ENCODE data around the gene GALNT1.

The GALNT1 gene

GRCh38 chr18:35711227-35711626 lies 129.7 kb downstream of the GALNT1 start:
- peaks cover 3% of the 10 kb centered on the region for H3K4me1 Mint-ChIP-seq
- H3K36me3 Mint-ChIP-seq, result peaks cover 25% of the 10 kb centered on the region
- H3K9me3 Mint-ChIP-seq, result peaks cover 3% of the 10 kb centered on the region
- ATAC-seq (ENCODE audit: low read depth), result no peak
- DNase-seq (ENCODE audit: low spot score in 2 of 2), result no peak
- no peak overlapping the region for H3K4me3 Mint-ChIP-seq
- no peaks in the 10 kb centered on the region for H3K27me3 Mint-ChIP-seq
- H3K27ac Mint-ChIP-seq, result no peak overlapping the region

GRCh38 chr18:35713545-35713944 lies 132.0 kb downstream of the GALNT1 start:
- H3K27me3 Mint-ChIP-seq, result no peaks in the 10 kb centered on the region
- H3K4me3 Mint-ChIP-seq, result no peak overlapping the region
- DNase-seq (ENCODE audit: low spot score in 2 of 2) (no peak), ATAC-seq (ENCODE audit: low read depth) (no peak)
- H3K27ac Mint-ChIP-seq, result no peak overlapping the region
- peaks cover 25% of the 10 kb centered on the region for H3K36me3 Mint-ChIP-seq
- H3K9me3 Mint-ChIP-seq, result peaks cover 5% of the 10 kb centered on the region
- peaks cover 4% of the 10 kb centered on the region for H3K4me1 Mint-ChIP-seq

- DNase-seq (ENCODE audit: low spot score in 2 of 2) (no peak), ATAC-seq (ENCODE audit: low read depth) (no peak)
- Mint-ChIP-seq H3K4me3 (no peak overlapping the region), H3K27me3 (no peaks in the 10 kb centered on the region), H3K36me3 (peaks cover 20% of the 10 kb centered on the region), H3K27ac (no peak overlapping the region), H3K4me1 (peaks cover 4% of the 10 kb centered on the region), H3K9me3 (peaks cover 7% of the 10 kb centered on the region)
These were observed 133.0 kb downstream of the GALNT1 start for GRCh38 chr18:35714539-35714938.

- peaks cover 17% of the 10 kb centered on the region for H3K36me3 Mint-ChIP-seq
- no peaks in the 10 kb centered on the region for H3K27me3 Mint-ChIP-seq
- ATAC-seq (ENCODE audit: low read depth), result no peak
- no peak overlapping the region for H3K27ac Mint-ChIP-seq
- H3K4me1 Mint-ChIP-seq, result peaks cover 4% of the 10 kb centered on the region
- no peak for DNase-seq (ENCODE audit: low spot score in 2 of 2)
- no peak overlapping the region for H3K4me3 Mint-ChIP-seq
- H3K9me3 Mint-ChIP-seq, result peaks cover 7% of the 10 kb centered on the region
These were observed 133.6 kb downstream of the GALNT1 start for GRCh38 chr18:35715139-35715538.

- peaks cover 14% of the 10 kb centered on the region for H3K36me3 Mint-ChIP-seq
- H3K4me1 Mint-ChIP-seq, result peaks cover 4% of the 10 kb centered on the region
- H3K27ac Mint-ChIP-seq, result peak overlapping the region; percentile 31
- peaks cover 10% of the 10 kb centered on the region for H3K9me3 Mint-ChIP-seq
- DNase-seq (ENCODE audit: low spot score in 2 of 2) (no peak), ATAC-seq (ENCODE audit: low read depth) (no peak)
- peaks cover 3% of the 10 kb centered on the region for H3K27me3 Mint-ChIP-seq
- H3K4me3 Mint-ChIP-seq, result no peak overlapping the region
These were observed 134.8 kb downstream of the GALNT1 start for GRCh38 chr18:35716169-35716831.

GRCh38 chr18:35717182-35717581 lies 135.6 kb downstream of the GALNT1 start:
- Mint-ChIP-seq H3K9me3 (peaks cover 10% of the 10 kb centered on the region), H3K27me3 (peaks cover 3% of the 10 kb centered on the region), H3K4me3 (no peak overlapping the region), H3K27ac (no peak overlapping the region), H3K4me1 (peaks cover 4% of the 10 kb centered on the region), H3K36me3 (peaks cover 9% of the 10 kb centered on the region)
- DNase-seq (ENCODE audit: low spot score in 2 of 2) (no peak), ATAC-seq (ENCODE audit: low read depth) (peak; percentile 32)

GRCh38 chr18:35721431-35722081 lies 140.0 kb downstream of the GALNT1 start:
- peaks cover 12% of the 10 kb centered on the region for H3K27me3 Mint-ChIP-seq
- H3K4me3 Mint-ChIP-seq, result no peak overlapping the region
- H3K4me1 Mint-ChIP-seq, result no peaks in the 10 kb centered on the region
- no peak for ATAC-seq (ENCODE audit: low read depth)
- peaks cover 6% of the 10 kb centered on the region for H3K36me3 Mint-ChIP-seq
- no peak for DNase-seq (ENCODE audit: low spot score in 2 of 2)
- peaks cover 15% of the 10 kb centered on the region for H3K9me3 Mint-ChIP-seq
- no peak overlapping the region for H3K27ac Mint-ChIP-seq

- Mint-ChIP-seq H3K27ac (no peak overlapping the region), H3K4me3 (no peak overlapping the region), H3K4me1 (no peaks in the 10 kb centered on the region), H3K27me3 (peaks cover 8% of the 10 kb centered on the region), H3K36me3 (peaks cover 14% of the 10 kb centered on the region), H3K9me3 (peaks cover 15% of the 10 kb centered on the region)
- no peak for DNase-seq (ENCODE audit: low spot score in 2 of 2)
- no peak for ATAC-seq (ENCODE audit: low read depth)
These were observed 147.1 kb downstream of the GALNT1 start for GRCh38 chr18:35728676-35729075.

GRCh38 chr18:35729991-35730668 lies 148.6 kb downstream of the GALNT1 start:
- ATAC-seq (ENCODE audit: low read depth) (no peak), DNase-seq (ENCODE audit: low spot score in 2 of 2) (no peak)
- peaks cover 14% of the 10 kb centered on the region for H3K36me3 Mint-ChIP-seq
- H3K4me1 Mint-ChIP-seq, result no peaks in the 10 kb centered on the region
- peaks cover 15% of the 10 kb centered on the region for H3K9me3 Mint-ChIP-seq
- peaks cover 10% of the 10 kb centered on the region for H3K27me3 Mint-ChIP-seq
- no peak overlapping the region for H3K27ac Mint-ChIP-seq
- H3K4me3 Mint-ChIP-seq, result no peak overlapping the region

- Mint-ChIP-seq H3K27ac (no peak overlapping the region), H3K4me1 (no peaks in the 10 kb centered on the region), H3K27me3 (peaks cover 9% of the 10 kb centered on the region), H3K9me3 (peaks cover 15% of the 10 kb centered on the region), H3K36me3 (peaks cover 14% of the 10 kb centered on the region), H3K4me3 (no peak overlapping the region)
- ATAC-seq (ENCODE audit: low read depth) (no peak), DNase-seq (ENCODE audit: low spot score in 2 of 2) (no peak)
These were observed 149.3 kb downstream of the GALNT1 start for GRCh38 chr18:35730691-35731370.

- H3K4me3 Mint-ChIP-seq, result no peak overlapping the region
These were observed 150.2 kb downstream of the GALNT1 start for GRCh38 chr18:35731701-35732100.

GRCh38 chr18:35732162-35732561 lies 150.6 kb downstream of the GALNT1 start:
- peaks cover 4% of the 10 kb centered on the region for H3K27me3 Mint-ChIP-seq
- peaks cover 8% of the 10 kb centered on the region for H3K36me3 Mint-ChIP-seq
- DNase-seq (ENCODE audit: low spot score in 2 of 2) (no peak), ATAC-seq (ENCODE audit: low read depth) (no peak)
- no peak overlapping the region for H3K4me3 Mint-ChIP-seq
- peaks cover 7% of the 10 kb centered on the region for H3K9me3 Mint-ChIP-seq
- H3K27ac Mint-ChIP-seq, result no peak overlapping the region
- H3K4me1 Mint-ChIP-seq, result no peaks in the 10 kb centered on the region

More at GRCh38 chr18:35731701-35732100, 150.2 kb downstream of the GALNT1 start:
- ATAC-seq (ENCODE audit: low read depth), result no peak
- no peak overlapping the region for H3K27ac Mint-ChIP-seq
- no peak for DNase-seq (ENCODE audit: low spot score in 2 of 2)
- H3K27me3 Mint-ChIP-seq, result peaks cover 4% of the 10 kb centered on the region
- peaks cover 7% of the 10 kb centered on the region for H3K9me3 Mint-ChIP-seq
- no peaks in the 10 kb centered on the region for H3K4me1 Mint-ChIP-seq
- peaks cover 8% of the 10 kb centered on the region for H3K36me3 Mint-ChIP-seq

GRCh38 chr18:35732636-35733035 lies 151.1 kb downstream of the GALNT1 start:
- peaks cover 8% of the 10 kb centered on the region for H3K36me3 Mint-ChIP-seq
- ATAC-seq (ENCODE audit: low read depth) (no peak), DNase-seq (ENCODE audit: low spot score in 2 of 2) (no peak)
- H3K9me3 Mint-ChIP-seq, result peaks cover 7% of the 10 kb centered on the region
- peaks cover 4% of the 10 kb centered on the region for H3K27me3 Mint-ChIP-seq
- H3K4me1 Mint-ChIP-seq, result no peaks in the 10 kb centered on the region
- no peak overlapping the region for H3K27ac Mint-ChIP-seq
- H3K4me3 Mint-ChIP-seq, result no peak overlapping the region

- DNase-seq (ENCODE audit: low spot score in 2 of 2) (no peak), ATAC-seq (ENCODE audit: low read depth) (no peak)
- Mint-ChIP-seq H3K9me3 (peaks cover 9% of the 10 kb centered on the region), H3K4me1 (no peaks in the 10 kb centered on the region), H3K27me3 (peaks cover 4% of the 10 kb centered on the region), H3K36me3 (peaks cover 6% of the 10 kb centered on the region), H3K27ac (no peak overlapping the region), H3K4me3 (no peak overlapping the region)
These were observed 151.9 kb downstream of the GALNT1 start for GRCh38 chr18:35733408-35733807.
